Dedifferentiated amniotic fluid mesenchymal stem cell (primary cell): ENCODE results near the gene PTGES3.
"Not testable (repeated sequence)": the region's sequence is repeated elsewhere in the genome, so short reads cannot be mapped to it uniquely, and the experiment has no call there.

Experiments
- DNase-seq: peaks from one replicate; pipeline ENCODE4 v3.0.0-alpha.2; 2016; ENCODE audit errors: extremely low spot score

Gene PTGES3

GRCh38 chr12:56688129-56688845 is at the start of gene PTGES3:
Gene PTGES3, minus strand, starts transcription at chr12:56688284. Its CDS starts 285 bp downstream, at chr12:56687999.
- peak; percentile 97 for DNase-seq

GRCh38 chr12:56728139-56728861 is 40.2 kb upstream of the PTGES3 start:
- DNase-seq = no peak

GRCh38 chr12:56726196-56726675 is 38.2 kb upstream of the PTGES3 start:
- not testable (repeated sequence) for DNase-seq

GRCh38 chr12:56725723-56726102 is 37.6 kb upstream of the PTGES3 start:
- no peak for DNase-seq

- DNase-seq = peak; percentile 96
Observed at GRCh38 chr12:56724972-56725722, 37.1 kb upstream of the PTGES3 start, which contains the start of gene NACA. Gene NACA, minus strand, starts transcription at chr12:56725299. Its CDS starts 778 bp downstream, at chr12:56724521.

- DNase-seq = no peak
Observed at GRCh38 chr12:56724701-56724971, 36.6 kb upstream of the PTGES3 start.

GRCh38 chr12:56723889-56724700 is 36.0 kb upstream of the PTGES3 start:
- peak; percentile 74 for DNase-seq

- no peak for DNase-seq
Observed at GRCh38 chr12:56723352-56723751, 35.3 kb upstream of the PTGES3 start.

- DNase-seq = no peak
Observed at GRCh38 chr12:56722832-56723231, 34.7 kb upstream of the PTGES3 start.

GRCh38 chr12:56721721-56722120 is 33.6 kb upstream of the PTGES3 start:
- no peak for DNase-seq

- no peak for DNase-seq
Observed at GRCh38 chr12:56721216-56721615, 33.1 kb upstream of the PTGES3 start.

- DNase-seq = no peak
Observed at GRCh38 chr12:56720731-56721151, 32.7 kb upstream of the PTGES3 start.

GRCh38 chr12:56719056-56719455 is 31.0 kb upstream of the PTGES3 start:
- no peak for DNase-seq

- no peak for DNase-seq
Observed at GRCh38 chr12:56718636-56719035, 30.6 kb upstream of the PTGES3 start.

- no peak for DNase-seq
Observed at GRCh38 chr12:56718149-56718548, 30.1 kb upstream of the PTGES3 start.

- DNase-seq = no peak
Observed at GRCh38 chr12:56716933-56717880, 29.1 kb upstream of the PTGES3 start.

- DNase-seq = no peak
Observed at GRCh38 chr12:56716458-56716857, 28.4 kb upstream of the PTGES3 start.

- no peak for DNase-seq
Observed at GRCh38 chr12:56715798-56716197, 27.7 kb upstream of the PTGES3 start.

- no peak for DNase-seq
Observed at GRCh38 chr12:56714431-56714929, 26.4 kb upstream of the PTGES3 start.

GRCh38 chr12:56713345-56713744 is 25.3 kb upstream of the PTGES3 start:
- no peak for DNase-seq
